H1 (cell line): Measurements from ENCODE around the gene DSCAM. TPM values are rescaled to one million over a fixed set of nuclear protein-coding genes. Genes with fewer than 3 reads are reported as not detected.

Source experiments
- CTCF ChIA-PET: fragments of 300-600 bp; sonication (Branson Sonifier 250); formaldehyde crosslinking; loops from one replicate; lab custom pipeline; 2021; ENCODE audit not compliant: partially characterized antibody; lab: Charles Lee
- POLR2A ChIA-PET: fragments of 300-600 bp; sonication (Branson Sonifier 250); formaldehyde crosslinking; loops from one replicate; lab custom pipeline; 2021; ENCODE audit warnings: inconsistent platforms; ENCODE audit not compliant: partially characterized antibody; lab: Charles Lee
- DNase-seq, 2 experiments: peaks; one replicate each; pipeline versions ENCODE4 v3.0.0 to v3.0.0-alpha.2; 2010 to 2022; ENCODE audit warnings: low spot score in 2 of 2, low read depth in 1 of 2, mixed read lengths in 1 of 2
- FAIRE-seq: peaks from 2 replicates; lab custom pipeline; 2011; peaks lifted over from hg19 to GRCh38; lab: Jason Lieb, UNC
- H2AFZ ChIP-seq: 2 replicates; pipeline ENCODE4 v1.8.1; 2012; ENCODE audit warnings: low read length, inconsistent platforms
- H2AK5ac ChIP-seq: 2 replicates; pipeline ENCODE4 v1.6.1; 2013; ENCODE audit warnings: low read depth, low read length
- H2BK120ac ChIP-seq: replicated peaks from 2 replicates; pipeline ENCODE3; 2013; ENCODE audit warnings: low read depth, low read length, inconsistent platforms
- H2BK12ac ChIP-seq: 2 replicates; pipeline ENCODE4 v1.6.1; 2013; ENCODE audit warnings: low read depth, low read length
- H2BK15ac ChIP-seq: 2 replicates; pipeline ENCODE4 v1.6.1; 2013; ENCODE audit warnings: low read length
- H2BK20ac ChIP-seq: 2 replicates; pipeline ENCODE4 v1.6.1; 2013; ENCODE audit warnings: low read length
- H2BK5ac ChIP-seq: 2 replicates; pipeline ENCODE4 v1.6.1; 2013; ENCODE audit warnings: low read depth, low read length
- H3K14ac ChIP-seq: 2 replicates; pipeline ENCODE4 v1.6.1; 2013; ENCODE audit warnings: inconsistent platforms; ENCODE audit not compliant: insufficient read length
- H3K18ac ChIP-seq: 2 replicates; pipeline ENCODE4 v1.6.1; 2013; ENCODE audit warnings: low read length; ENCODE audit errors: extremely low read depth
- H3K23ac ChIP-seq: 2 replicates; pipeline ENCODE4 v1.6.1; 2013; ENCODE audit warnings: inconsistent platforms; ENCODE audit not compliant: insufficient read length
- H3K23me2 ChIP-seq: 2 replicates; pipeline ENCODE4 v1.6.1; 2013; ENCODE audit warnings: low read depth, low read length
- H3K27ac ChIP-seq: 2 replicates; pipeline ENCODE4 v1.6.1; 2011; ENCODE audit warnings: low read depth, low read length, inconsistent platforms
- H3K27me3 ChIP-seq, 4 experiments: replicated peaks in 1 of 4; 1 replicate in 1 of 4; 2 replicates in 3 of 4; pipeline versions ENCODE4 v1.6.1 to v1.8.1; 2011 to 2013; ENCODE audit warnings: low read length in 3 of 4, mild to moderate bottlenecking in 3 of 4, inconsistent platforms in 2 of 4, mixed read lengths in 2 of 4, moderate library complexity in 1 of 4; ENCODE audit not compliant: control insufficient read depth in 3 of 4, insufficient read depth in 3 of 4; ENCODE audit errors: extremely low read depth in 1 of 4
- H3K36me3 ChIP-seq, 4 experiments: 2 replicates each; pipeline versions ENCODE4 v1.6.1 to v1.8.1; 2011 to 2013; ENCODE audit warnings: mild to moderate bottlenecking in 4 of 4, low read length in 3 of 4, moderate library complexity in 2 of 4, control low read depth in 1 of 4, inconsistent platforms in 1 of 4; ENCODE audit not compliant: insufficient read depth in 4 of 4, control insufficient read depth in 2 of 4
- H3K4ac ChIP-seq: replicated peaks from 2 replicates; pipeline ENCODE3; 2013; ENCODE audit warnings: low read length, low read depth, mixed read lengths, inconsistent platforms; ENCODE audit not compliant: insufficient read length
- H3K4me1 ChIP-seq, 4 experiments: replicated peaks in 1 of 4; 1 replicate in 1 of 4; 2 replicates in 3 of 4; pipeline versions ENCODE4 v1.6.1 to v1.8.1; 2011 to 2013; ENCODE audit warnings: low read length in 3 of 4, inconsistent platforms in 2 of 4, mixed read lengths in 1 of 4; ENCODE audit not compliant: insufficient read depth in 4 of 4, control insufficient read depth in 3 of 4
- H3K4me2 ChIP-seq, 2 experiments: 2 replicates each; pipeline versions ENCODE4 v1.6.1 to v1.8.1; 2011 to 2013; ENCODE audit warnings: low read depth in 2 of 2, low read length in 2 of 2, control low read depth in 1 of 2, inconsistent platforms in 1 of 2, mild to moderate bottlenecking in 1 of 2; ENCODE audit not compliant: insufficient read depth in 1 of 2
- H3K4me3 ChIP-seq, 4 experiments: fragments of 200-600, 300-600 bp in 1 of 4; sonication (generic), shearing (Covaris generic), sonication (Bioruptor Twin) in 1 of 4; 2 replicates each; pipeline versions ENCODE4 v1.5.1 to v1.8.1; 2011 to 2016; ENCODE audit warnings: low read length in 4 of 4, low read depth in 3 of 4, control low read depth in 2 of 4, inconsistent platforms in 2 of 4, mild to moderate bottlenecking in 2 of 4, mixed read lengths in 1 of 4, moderate library complexity in 1 of 4; ENCODE audit not compliant: insufficient read depth in 2 of 4; ENCODE audit errors: extremely low read depth in 1 of 4
- H3K56ac ChIP-seq: replicated peaks from 2 replicates; pipeline ENCODE3; 2013; ENCODE audit warnings: low read depth, mild to moderate bottlenecking, mixed read lengths, low read length, inconsistent platforms; ENCODE audit not compliant: insufficient read length
- H3K79me1 ChIP-seq: 2 replicates; pipeline ENCODE4 v1.6.1; 2013; ENCODE audit warnings: low read depth, low read length, control low read depth
- H3K79me2 ChIP-seq, 2 experiments: 2 replicates each; pipeline versions ENCODE4 v1.6.1 to v1.8.1; 2012 to 2013; ENCODE audit warnings: low read length in 2 of 2, mild to moderate bottlenecking in 2 of 2, inconsistent platforms in 1 of 2; ENCODE audit not compliant: insufficient read depth in 2 of 2, control insufficient read depth in 1 of 2
- H3K9ac ChIP-seq, 4 experiments: replicated peaks in 1 of 4; 1 replicate in 1 of 4; 2 replicates in 3 of 4; pipeline versions ENCODE4 v1.6.1 to v1.8.1; 2011 to 2013; ENCODE audit warnings: low read depth in 3 of 4, low read length in 3 of 4, control low read depth in 2 of 4, mild to moderate bottlenecking in 2 of 4, moderate library complexity in 2 of 4, inconsistent platforms in 1 of 4; ENCODE audit errors: extremely low read depth in 1 of 4
- H3K9me3 ChIP-seq, 2 experiments: 2 replicates each; pipeline versions ENCODE4 v1.6.1 to v1.8.1; 2012 to 2013; ENCODE audit warnings: mild to moderate bottlenecking in 2 of 2, moderate library complexity in 2 of 2, control low read depth in 1 of 2, inconsistent platforms in 1 of 2, low read depth in 1 of 2, low read length in 1 of 2, mixed read lengths in 1 of 2; ENCODE audit not compliant: insufficient read depth in 2 of 2
- H4K20me1 ChIP-seq, 2 experiments: replicated peaks in 1 of 2; 2 replicates each; pipeline versions ENCODE3 to v1.8.1; 2011 to 2013; ENCODE audit warnings: inconsistent platforms in 2 of 2, low read length in 2 of 2, mild to moderate bottlenecking in 1 of 2; ENCODE audit not compliant: insufficient read depth in 2 of 2, control insufficient read depth in 1 of 2
- H4K5ac ChIP-seq: 2 replicates; pipeline ENCODE4 v1.6.1; 2013; ENCODE audit warnings: low read length, low read depth, mixed read lengths, inconsistent platforms; ENCODE audit not compliant: insufficient read length
- H4K8ac ChIP-seq: 2 replicates; pipeline ENCODE4 v1.8.0; 2013; ENCODE audit warnings: mild to moderate bottlenecking, moderate library complexity, low read length, inconsistent platforms; ENCODE audit not compliant: insufficient read depth; ENCODE audit errors: extremely low read depth
- H4K91ac ChIP-seq: replicated peaks from 2 replicates; pipeline ENCODE3; 2013; ENCODE audit warnings: low read length, mixed read lengths, inconsistent platforms; ENCODE audit not compliant: insufficient read length
- ASH2L ChIP-seq: fragments of 200-600, 300-600 bp; sonication (generic); IDR thresholded peaks from one replicate; pipeline ENCODE4 v1.7.1; 2017; ENCODE audit warnings: low read length
- CHD2 ChIP-seq: IDR thresholded peaks from 2 replicates; pipeline ENCODE4 v1.6.1; 2012; ENCODE audit warnings: low read length, improper control_type of control experiment
- EZH2 ChIP-seq: fragments of 200-600 bp; sonication (generic); IDR thresholded peaks from 2 replicates; pipeline ENCODE4 v1.7.1; 2012; ENCODE audit warnings: low read depth, mild to moderate bottlenecking, moderate library complexity, low read length, inconsistent platforms; ENCODE audit not compliant: severe bottlenecking
- HDAC2 ChIP-seq, 2 experiments: fragments of 300-600 bp in 1 of 2; sonication (generic) in 1 of 2; IDR thresholded peaks; 2 replicates each; pipeline ENCODE4 v1.6.1; 2011 to 2012; ENCODE audit warnings: low read depth in 2 of 2, low read length in 2 of 2, mild to moderate bottlenecking in 2 of 2, moderate library complexity in 2 of 2, borderline replicate concordance in 1 of 2, inconsistent platforms in 1 of 2
- RAD21 ChIP-seq, 2 experiments: IDR thresholded peaks in 1 of 2; conservative IDR thresholded peaks in 1 of 2; 2 replicates each; pipeline ENCODE4 v1.6.1; 2011; ENCODE audit warnings: low read depth in 2 of 2, low read length in 2 of 2, improper control_type of control experiment in 1 of 2, inconsistent platforms in 1 of 2, mild to moderate bottlenecking in 1 of 2, moderate library complexity in 1 of 2
- RBBP5 ChIP-seq: IDR thresholded peaks from 2 replicates; pipeline ENCODE4 v1.7.1; 2012; ENCODE audit warnings: low read depth, mild to moderate bottlenecking, inconsistent platforms, low read length, moderate library complexity, borderline replicate concordance
- RXRA ChIP-seq: IDR thresholded peaks from 2 replicates; pipeline ENCODE4 v1.6.1; 2011; ENCODE audit warnings: low read depth, mild to moderate bottlenecking, low read length, moderate library complexity; ENCODE audit not compliant: insufficient read depth
- SIRT6 ChIP-seq: IDR thresholded peaks from one replicate; pipeline ENCODE4 v1.7.1; 2012; ENCODE audit warnings: low read length, inconsistent platforms
- SIX5 ChIP-seq: IDR thresholded peaks from 2 replicates; pipeline ENCODE4 v1.6.1; 2011; ENCODE audit warnings: mild to moderate bottlenecking, low read depth, low read length
- SRF ChIP-seq: IDR thresholded peaks from 2 replicates; pipeline ENCODE4 v1.6.1; 2011; ENCODE audit warnings: mild to moderate bottlenecking, low read depth, low read length, moderate library complexity
- TBP ChIP-seq: IDR thresholded peaks from 2 replicates; pipeline ENCODE4 v1.6.1; 2011; ENCODE audit warnings: low read depth, low read length, improper control_type of control experiment
- WGBS, 2 experiments: shearing (Covaris generic) in 1 of 2; methylation state at CpG; one replicate each; pipeline versions ENCODE4 v1.1.6 to v1.1.7; 2013 to 2015; ENCODE audit warnings: low lambda C conversion rate in 2 of 2, mixed read lengths in 2 of 2, inconsistent platforms in 1 of 2, low coverage in 1 of 2, missing lambda C conversion rate in 1 of 2; ENCODE audit not compliant: insufficient replicate concordance in 2 of 2, insufficient coverage in 1 of 2, insufficient read length in 1 of 2; ENCODE audit errors: extremely low coverage in 1 of 2, missing lambda C conversion rate in 1 of 2; 5-methylcytosine and 5-hydroxymethylcytosine counted together
- polyA plus RNA-seq, 7 experiments: library from polyadenylated mRNA; depleted of rRNA in 3 of 7; stranded (reverse) in 5 of 7; unstranded in 2 of 7; fragments of >200 nt in 5 of 7; fragments of 200-250 nt in 2 of 7; gene quantifications; 1 replicate in 5 of 7; 2 replicates in 1 of 7; 4 replicates in 1 of 7; pipeline versions ENCODE4 v1.2.1 to v1.2.3, GENCODE V29; 2011 to 2013; ENCODE audit warnings: missing spikeins in 2 of 7, mixed read lengths in 2 of 7
- total RNA-seq: library from RNA; stranded (reverse); fragmentation: NEBNext Ultra II Directional; extraction: Animal tissue kit (Norgen Biotek cat#: 25700); gene quantifications from 2 replicates; pipeline ENCODE4 v1.2.1, GENCODE V29; 2021
- TF ChIP-seq, protein P1 (sequence below), 3 experiments: IDR thresholded peaks; 1 replicate in 2 of 3; 2 replicates in 1 of 3; pipeline versions ENCODE4 v1.5.1 to v1.6.1; 2011; ENCODE audit warnings: low read length in 3 of 3, mild to moderate bottlenecking in 3 of 3, inconsistent platforms in 2 of 3, low read depth in 1 of 3, moderate library complexity in 1 of 3; ENCODE audit not compliant: insufficient read depth in 1 of 3; ENCODE audit errors: control extremely low read depth in 1 of 3

Gene DSCAM
- total and polyA plus RNA-seq, 2 of the 8 experiments (the other 6 are each of a cell fraction or from before 2014, with no cell fraction given) = 0.02 to 0.15 TPM

DNA sequence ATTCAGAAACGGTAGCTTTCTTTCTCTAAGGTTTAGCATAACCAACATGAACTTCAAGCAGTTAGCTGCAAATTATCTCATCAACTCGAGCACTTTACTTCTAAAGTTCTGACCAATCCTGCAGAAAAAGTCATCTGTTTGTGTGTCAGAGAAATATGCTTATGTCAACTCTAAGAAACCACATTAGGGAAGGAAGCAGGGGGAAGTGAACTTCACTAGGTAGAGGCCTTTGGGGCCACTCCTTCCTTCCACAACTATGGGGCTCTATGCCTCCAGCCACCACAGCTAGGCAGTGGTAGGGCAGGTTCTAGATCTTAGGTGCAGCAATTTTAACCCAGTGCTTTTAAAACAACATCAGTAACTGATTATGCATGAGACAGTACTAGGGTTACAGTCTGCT is 375.9 kb downstream of the DSCAM start:
- H3K36me3 ChIP-seq = no peaks in the 10 kb centered on the region
- H2BK12ac ChIP-seq = no peak overlapping the region
- H2BK120ac ChIP-seq = no peak overlapping the region
- H3K4me2 ChIP-seq = no peak overlapping the region
- DNase-seq (no peak), FAIRE-seq (no peak)
- H3K9me3 ChIP-seq = no peaks in the 10 kb centered on the region
- no peak overlapping the region for H2BK20ac ChIP-seq
- H3K4me1 ChIP-seq = no peaks in the 10 kb centered on the region
- H3K79me2 ChIP-seq = no peaks in the 10 kb centered on the region
- no peak overlapping the region for H3K23ac ChIP-seq
- H4K5ac ChIP-seq = no peak overlapping the region
- ChIA-PET POLR2A (no interaction called here), CTCF (interaction anchor here (0.6 to 2.3 kb wide), 5 partner anchors 9 to 652 kb away, joined by 3 to 6 read pairs (median 3); no protein-coding TSS in a partner anchor)
- H3K4me3 ChIP-seq = no peak overlapping the region
- H3K9ac ChIP-seq = no peak overlapping the region
- H3K14ac ChIP-seq = no peak overlapping the region
- H3K23me2 ChIP-seq = no peaks in the 10 kb centered on the region
- WGBS, 2 experiments = 80% methylated on average over 2 of the region's 2 CpGs; no CpG with 5 or more reads in 1 of the 2 experiments
- no peaks in the 10 kb centered on the region for H3K27me3 ChIP-seq
- H3K4ac ChIP-seq = no peak overlapping the region
- no peak overlapping the region for H2AK5ac ChIP-seq
- H3K56ac ChIP-seq = no peak overlapping the region
- H2BK5ac ChIP-seq = no peak overlapping the region
- no peak overlapping the region for H3K27ac ChIP-seq
- H2AFZ ChIP-seq = no peak overlapping the region
- H4K91ac ChIP-seq = no peak overlapping the region
- H3K79me1 ChIP-seq = no peaks in the 10 kb centered on the region
- no peak overlapping the region for H2BK15ac ChIP-seq
- H3K18ac ChIP-seq = no peak overlapping the region
- H4K20me1 ChIP-seq = no peaks in the 10 kb centered on the region
- no peak overlapping the region for H4K8ac ChIP-seq
- TF ChIP-seq ASH2L = no peak
- TF ChIP-seq SIRT6 = no peak
- no peak for TF ChIP-seq SRF
- no peak for TF ChIP-seq EZH2
- no peak for TF ChIP-seq HDAC2 (IDR thresholded peaks at IDR 0.05; ENCODE audit: borderline replicate concordance in 1 of 2, low read depth in 2 of 2, low read length in 2 of 2)
- TF ChIP-seq RBBP5 = no peak
- TF ChIP-seq RAD21 (IDR thresholded peaks at IDR 0.05 in 1 of 2, conservative IDR thresholded peaks at IDR 0.05 in 1 of 2; ENCODE audit: low read depth in 2 of 2, low read length in 2 of 2) = no peak
- no peak for TF ChIP-seq CHD2
- TF ChIP-seq SIX5 = no peak
- TF ChIP-seq TBP = no peak
- no peak for TF ChIP-seq RXRA
- TF ChIP-seq, protein P1, sequence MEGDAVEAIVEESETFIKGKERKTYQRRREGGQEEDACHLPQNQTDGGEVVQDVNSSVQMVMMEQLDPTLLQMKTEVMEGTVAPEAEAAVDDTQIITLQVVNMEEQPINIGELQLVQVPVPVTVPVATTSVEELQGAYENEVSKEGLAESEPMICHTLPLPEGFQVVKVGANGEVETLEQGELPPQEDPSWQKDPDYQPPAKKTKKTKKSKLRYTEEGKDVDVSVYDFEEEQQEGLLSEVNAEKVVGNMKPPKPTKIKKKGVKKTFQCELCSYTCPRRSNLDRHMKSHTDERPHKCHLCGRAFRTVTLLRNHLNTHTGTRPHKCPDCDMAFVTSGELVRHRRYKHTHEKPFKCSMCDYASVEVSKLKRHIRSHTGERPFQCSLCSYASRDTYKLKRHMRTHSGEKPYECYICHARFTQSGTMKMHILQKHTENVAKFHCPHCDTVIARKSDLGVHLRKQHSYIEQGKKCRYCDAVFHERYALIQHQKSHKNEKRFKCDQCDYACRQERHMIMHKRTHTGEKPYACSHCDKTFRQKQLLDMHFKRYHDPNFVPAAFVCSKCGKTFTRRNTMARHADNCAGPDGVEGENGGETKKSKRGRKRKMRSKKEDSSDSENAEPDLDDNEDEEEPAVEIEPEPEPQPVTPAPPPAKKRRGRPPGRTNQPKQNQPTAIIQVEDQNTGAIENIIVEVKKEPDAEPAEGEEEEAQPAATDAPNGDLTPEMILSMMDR (IDR thresholded peaks at IDR 0.05; ENCODE audit: control extremely low read depth in 1 of 3, insufficient read depth in 1 of 3, low read depth in 1 of 3, low read length in 3 of 3) = no peak
